ENCODE results near the gene DDX18.
"Not testable (repeated sequence)": the region's sequence is repeated elsewhere in the genome, so short reads cannot be mapped to it uniquely, and the experiment has no call there.

Gene DDX18

DNA sequence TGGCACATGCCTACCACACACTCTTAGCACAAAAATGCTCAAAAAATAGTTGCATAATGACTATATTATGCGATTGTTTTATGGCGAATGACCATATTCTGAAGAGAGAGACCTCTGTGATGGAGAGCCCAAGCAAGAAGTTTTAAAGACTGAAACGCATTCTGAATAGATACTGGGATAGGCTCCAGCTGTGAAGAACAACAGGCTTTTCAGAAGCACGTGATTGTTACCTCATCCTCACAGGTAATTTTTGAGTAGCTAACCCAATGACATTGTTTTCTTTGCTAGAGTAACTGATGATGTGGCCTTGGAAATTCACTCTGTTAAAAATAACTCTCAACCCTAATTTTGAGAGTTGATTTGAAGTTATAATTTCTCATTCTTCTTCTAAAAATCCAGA, 2.0 kb upstream of the DDX18 start:
- no peak for DNase-seq

DNA sequence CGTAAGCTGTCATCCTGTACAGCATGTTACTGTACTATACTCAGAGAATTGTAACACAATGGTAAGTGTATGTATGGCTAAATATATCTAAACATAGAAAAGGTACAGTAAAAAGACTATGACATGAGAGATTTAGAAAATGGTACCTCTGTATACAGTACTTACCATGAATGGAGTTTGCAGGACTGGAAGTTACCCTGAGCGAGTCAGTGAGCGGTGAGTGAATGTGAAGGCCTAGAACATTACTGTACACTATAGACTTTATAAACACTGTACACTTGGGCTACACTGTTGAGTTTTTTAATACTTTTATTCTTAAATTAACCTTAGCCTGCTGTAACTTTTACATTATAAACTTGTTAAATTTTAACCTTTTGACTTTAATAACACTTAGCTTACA, 1.5 kb downstream of the DDX18 start:
- H3K36me3 ChIP-seq (replicated peaks) = peaks cover 19% of the 10 kb centered on the region
- peak overlapping the region; percentile 92 for H3K4me3 ChIP-seq (ENCODE audit: low read depth, low read length)
- H3K27me3 ChIP-seq (replicated peaks) = no peaks in the 10 kb centered on the region
- H3K27ac ChIP-seq = no peak overlapping the region
- TF ChIP-seq, protein P1, sequence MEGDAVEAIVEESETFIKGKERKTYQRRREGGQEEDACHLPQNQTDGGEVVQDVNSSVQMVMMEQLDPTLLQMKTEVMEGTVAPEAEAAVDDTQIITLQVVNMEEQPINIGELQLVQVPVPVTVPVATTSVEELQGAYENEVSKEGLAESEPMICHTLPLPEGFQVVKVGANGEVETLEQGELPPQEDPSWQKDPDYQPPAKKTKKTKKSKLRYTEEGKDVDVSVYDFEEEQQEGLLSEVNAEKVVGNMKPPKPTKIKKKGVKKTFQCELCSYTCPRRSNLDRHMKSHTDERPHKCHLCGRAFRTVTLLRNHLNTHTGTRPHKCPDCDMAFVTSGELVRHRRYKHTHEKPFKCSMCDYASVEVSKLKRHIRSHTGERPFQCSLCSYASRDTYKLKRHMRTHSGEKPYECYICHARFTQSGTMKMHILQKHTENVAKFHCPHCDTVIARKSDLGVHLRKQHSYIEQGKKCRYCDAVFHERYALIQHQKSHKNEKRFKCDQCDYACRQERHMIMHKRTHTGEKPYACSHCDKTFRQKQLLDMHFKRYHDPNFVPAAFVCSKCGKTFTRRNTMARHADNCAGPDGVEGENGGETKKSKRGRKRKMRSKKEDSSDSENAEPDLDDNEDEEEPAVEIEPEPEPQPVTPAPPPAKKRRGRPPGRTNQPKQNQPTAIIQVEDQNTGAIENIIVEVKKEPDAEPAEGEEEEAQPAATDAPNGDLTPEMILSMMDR (IDR thresholded peaks at IDR 0.05; ENCODE audit: low read depth, low read length, missing control alignments) = no peak
- in situ Hi-C loops (cut with HindIII; ENCODE audit: low pct_ligation_motif_present, low sequenced_read_pairs) = no loop called here
- no peak for DNase-seq

More for the DNA sequence above, 2.0 kb upstream of the DDX18 start:
- Histone ChIP-seq H3K27ac (no peak overlapping the region), H3K4me3 (ENCODE audit: low read depth, low read length) (no peak overlapping the region), H3K36me3 (replicated peaks) (peaks cover 2% of the 10 kb centered on the region), H3K27me3 (replicated peaks) (no peaks in the 10 kb centered on the region)
- TF ChIP-seq, protein P1 (IDR thresholded peaks at IDR 0.05; ENCODE audit: low read depth, low read length, missing control alignments) = no peak
- in situ Hi-C loops (cut with HindIII; ENCODE audit: low pct_ligation_motif_present, low sequenced_read_pairs) = no loop called here

DNA sequence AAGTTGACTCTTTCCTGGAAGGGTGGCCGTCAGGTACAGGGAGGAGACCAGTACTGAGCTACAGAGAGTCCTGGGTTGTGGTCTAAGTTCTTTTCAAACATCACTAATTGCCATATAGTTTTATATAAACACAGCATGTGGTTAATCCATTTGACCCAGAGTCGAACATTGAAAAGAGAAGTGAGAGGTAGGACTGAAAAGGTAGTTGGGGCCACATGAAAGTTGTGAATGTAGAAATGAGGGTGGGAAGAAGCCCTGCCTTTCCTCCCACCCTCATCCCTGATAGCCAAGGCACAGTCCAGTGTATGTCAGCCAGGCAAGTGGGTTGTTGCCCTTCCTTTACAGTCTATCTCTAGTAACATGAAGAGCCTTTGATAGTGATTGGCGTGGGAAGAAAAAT, 4.4 kb downstream of the DDX18 start:
- Histone ChIP-seq H3K4me3 (ENCODE audit: low read depth, low read length) (no peak overlapping the region), H3K27ac (no peak overlapping the region), H3K36me3 (replicated peaks) (peaks cover 39% of the 10 kb centered on the region), H3K27me3 (replicated peaks) (no peaks in the 10 kb centered on the region)
- TF ChIP-seq, protein P1 (IDR thresholded peaks at IDR 0.05; ENCODE audit: low read depth, low read length, missing control alignments) = no peak
- in situ Hi-C loops (cut with HindIII; ENCODE audit: low pct_ligation_motif_present, low sequenced_read_pairs) = no loop called here
- no peak for DNase-seq

DNA sequence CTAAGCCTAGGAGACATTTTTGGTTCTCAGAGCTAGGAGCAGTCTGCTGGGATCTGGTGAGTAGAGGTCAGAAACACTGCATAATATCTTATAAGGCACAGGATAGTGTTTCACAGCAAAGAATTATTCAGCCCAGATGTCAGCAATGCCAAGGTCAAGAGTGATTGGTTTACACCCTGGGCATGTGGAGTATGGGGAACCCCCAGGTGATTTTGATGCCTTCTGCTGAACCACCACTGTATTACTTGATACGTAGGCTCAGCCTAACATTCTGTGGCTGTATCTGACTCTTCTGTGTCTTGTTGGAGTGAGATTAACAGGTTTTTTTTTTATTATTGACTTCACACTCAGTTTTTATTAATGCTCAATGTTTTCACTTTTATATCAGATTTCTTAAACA, 6.0 kb downstream of the DDX18 start:
- peaks cover 50% of the 10 kb centered on the region for H3K36me3 ChIP-seq (replicated peaks)
- TF ChIP-seq, protein P1 (IDR thresholded peaks at IDR 0.05; ENCODE audit: low read depth, low read length, missing control alignments) = no peak
- no peak for DNase-seq
- in situ Hi-C loops (cut with HindIII; ENCODE audit: low pct_ligation_motif_present, low sequenced_read_pairs) = no loop called here
- H3K4me3 ChIP-seq (ENCODE audit: low read depth, low read length) = no peak overlapping the region
- no peaks in the 10 kb centered on the region for H3K27me3 ChIP-seq (replicated peaks)
- H3K27ac ChIP-seq = no peak overlapping the region

DNA sequence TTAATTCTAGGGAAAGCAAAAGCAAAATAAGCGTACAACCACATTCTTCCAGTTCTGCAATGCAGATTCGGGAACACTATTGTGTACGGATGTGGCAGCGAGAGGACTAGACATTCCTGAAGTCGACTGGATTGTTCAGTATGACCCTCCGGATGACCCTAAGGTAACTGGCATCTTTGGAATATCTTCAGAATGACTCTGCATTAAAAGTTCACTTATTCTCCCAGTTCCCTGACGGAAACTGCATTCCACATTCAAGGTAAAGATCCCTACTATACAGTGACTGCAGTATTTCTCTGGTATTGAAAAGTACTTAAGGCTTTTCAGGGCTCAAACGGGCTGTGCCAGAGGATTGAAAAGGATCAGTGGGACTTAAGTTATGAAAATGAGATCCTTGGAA, 10.9 kb downstream of the DDX18 start:
- TF ChIP-seq, protein P1 (IDR thresholded peaks at IDR 0.05; ENCODE audit: low read depth, low read length, missing control alignments) = no peak
- Histone ChIP-seq H3K36me3 (replicated peaks) (peaks cover 75% of the 10 kb centered on the region), H3K27me3 (replicated peaks) (no peaks in the 10 kb centered on the region), H3K4me3 (ENCODE audit: low read depth, low read length) (no peak overlapping the region), H3K27ac (no peak overlapping the region)
- DNase-seq = no peak
- in situ Hi-C loops (cut with HindIII; ENCODE audit: low pct_ligation_motif_present, low sequenced_read_pairs) = no loop called here

DNA sequence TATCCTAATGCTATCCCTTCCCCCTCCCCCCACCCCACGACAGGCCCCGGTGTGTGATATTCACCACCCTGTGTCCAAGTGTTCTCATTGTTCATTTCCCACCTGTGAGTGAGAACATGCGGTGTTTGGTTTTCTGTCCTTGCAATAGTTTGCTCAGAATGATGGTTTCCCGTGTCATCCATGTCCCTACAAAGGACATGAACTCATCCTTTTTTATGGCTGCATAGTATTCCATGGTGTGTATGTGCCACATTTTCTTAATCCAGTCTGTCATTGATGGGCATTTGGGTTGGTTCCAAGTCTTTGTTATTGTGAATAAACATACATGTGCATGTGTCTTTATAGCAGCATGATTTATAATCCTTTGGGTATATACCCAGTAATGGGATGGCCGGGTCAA, 13.0 kb downstream of the DDX18 start:
- in situ Hi-C loops (cut with HindIII; ENCODE audit: low pct_ligation_motif_present, low sequenced_read_pairs); H3K27me3 ChIP-seq (replicated peaks); DNase-seq; H3K27ac ChIP-seq; H3K4me3 ChIP-seq (ENCODE audit: low read depth, low read length): not testable (repeated sequence)
- peaks cover 71% of the 10 kb centered on the region for H3K36me3 ChIP-seq (replicated peaks)

All from brain microvascular endothelial cell (primary cell).